ENCODE results near the gene KLHL1. TPM values are rescaled to one million over a fixed set of nuclear protein-coding genes. Genes with fewer than 3 reads are reported as not detected.

Gene KLHL1
- polyA plus RNA-seq, 1 experiment, result not detected

- H3K9me3 ChIP-seq (ENCODE audit: control insufficient read depth, insufficient read depth, low read length), result peaks cover 3% of the 10 kb centered on the region; the same call in 1 of the 2 replicates
- no peak overlapping the region for H3K27ac ChIP-seq (ENCODE audit: low read depth, low read length)
- no peaks in the 10 kb centered on the region for H3K27me3 ChIP-seq (ENCODE audit: control insufficient read depth, insufficient read depth, low read length)
- no peak for DNase-seq (ENCODE audit: low read depth, low spot score)
- H3K4me3 ChIP-seq (ENCODE audit: low read depth, low read length), result no peak overlapping the region
- CTCF ChIA-PET, result no interaction called here
- TF ChIP-seq CTCF (IDR thresholded peaks at IDR 0.05; ENCODE audit: low read depth, low read length), result no peak
- POLR2A ChIA-PET, result no interaction called here
Observed at GRCh38 chr13:69677343-69677742, 430.9 kb downstream of the KLHL1 start.

DNA sequence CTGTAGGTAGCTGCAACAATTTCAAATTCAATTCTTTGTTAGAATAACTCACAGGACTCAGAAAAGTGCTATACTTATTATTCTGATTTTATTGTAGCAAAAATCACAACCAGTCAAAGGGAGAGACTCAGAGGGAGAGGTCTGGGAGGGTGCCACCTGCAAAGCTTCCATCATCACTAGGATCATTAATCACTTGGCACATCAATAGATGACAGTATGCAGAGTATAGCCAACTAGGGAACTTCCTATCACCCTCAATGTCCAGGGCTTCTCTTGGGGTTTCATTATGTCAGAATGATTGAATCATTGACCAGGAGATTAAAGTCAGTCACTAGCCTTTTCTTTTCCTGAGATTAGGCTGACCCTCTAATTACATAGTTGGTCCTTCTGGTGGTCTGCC is 432.0 kb downstream of the KLHL1 start:
- CTCF ChIA-PET, result no interaction called here
- TF ChIP-seq CTCF (IDR thresholded peaks at IDR 0.05; ENCODE audit: low read depth, low read length), result no peak
- DNase-seq (ENCODE audit: low read depth, low spot score), result no peak
- peaks cover 3% of the 10 kb centered on the region; the same call in 1 of the 2 replicates for H3K9me3 ChIP-seq (ENCODE audit: control insufficient read depth, insufficient read depth, low read length)
- POLR2A ChIA-PET, result no interaction called here
- no peak overlapping the region for H3K27ac ChIP-seq (ENCODE audit: low read depth, low read length)
- H3K4me3 ChIP-seq (ENCODE audit: low read depth, low read length), result no peak overlapping the region
- no peaks in the 10 kb centered on the region for H3K27me3 ChIP-seq (ENCODE audit: control insufficient read depth, insufficient read depth, low read length)

GRCh38 chr13:69660155-69660554 is 448.1 kb downstream of the KLHL1 start:
- no peak overlapping the region for H3K27ac ChIP-seq (ENCODE audit: low read depth, low read length)
- TF ChIP-seq CTCF (IDR thresholded peaks at IDR 0.05; ENCODE audit: low read depth, low read length), result no peak
- H3K9me3 ChIP-seq (ENCODE audit: control insufficient read depth, insufficient read depth, low read length), result peaks cover 9% of the 10 kb centered on the region; the same call in 1 of the 2 replicates
- CTCF ChIA-PET, result no interaction called here
- no peaks in the 10 kb centered on the region for H3K27me3 ChIP-seq (ENCODE audit: control insufficient read depth, insufficient read depth, low read length)
- no peak for DNase-seq (ENCODE audit: low read depth, low spot score)
- no peak overlapping the region for H3K4me3 ChIP-seq (ENCODE audit: low read depth, low read length)
- POLR2A ChIA-PET, result no interaction called here

DNA sequence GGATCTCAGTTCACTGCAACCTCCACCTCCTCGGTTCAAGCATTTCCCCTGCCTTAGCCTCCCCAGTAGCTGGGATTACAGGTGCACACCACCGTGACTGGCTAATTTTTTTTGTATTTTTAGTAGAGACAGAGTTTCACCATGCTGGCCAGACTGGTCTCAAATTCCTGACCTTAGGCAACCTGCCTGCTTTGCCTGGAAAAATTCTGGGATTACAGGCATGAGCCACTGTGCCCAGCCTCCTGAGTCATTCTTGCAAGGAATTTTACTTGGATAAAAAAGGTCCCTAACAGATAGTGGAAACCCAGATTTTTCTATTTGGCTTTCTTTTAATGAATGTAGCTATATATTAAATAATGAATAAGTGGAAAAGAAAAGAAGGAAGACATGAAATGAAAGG is 450.6 kb downstream of the KLHL1 start:
- peaks cover 7% of the 10 kb centered on the region; the same call in 1 of the 2 replicates for H3K9me3 ChIP-seq (ENCODE audit: control insufficient read depth, insufficient read depth, low read length)
- POLR2A ChIA-PET, result no interaction called here
- TF ChIP-seq CTCF (IDR thresholded peaks at IDR 0.05; ENCODE audit: low read depth, low read length), result no peak
- no peak overlapping the region for H3K27ac ChIP-seq (ENCODE audit: low read depth, low read length)
- H3K27me3 ChIP-seq (ENCODE audit: control insufficient read depth, insufficient read depth, low read length), result no peaks in the 10 kb centered on the region
- no peak overlapping the region for H3K4me3 ChIP-seq (ENCODE audit: low read depth, low read length)
- CTCF ChIA-PET, result no interaction called here
- no peak for DNase-seq (ENCODE audit: low read depth, low spot score)

- DNase-seq (ENCODE audit: low read depth, low spot score), result no peak
- H3K27me3 ChIP-seq (ENCODE audit: control insufficient read depth, insufficient read depth, low read length), result no peaks in the 10 kb centered on the region
- CTCF ChIA-PET, result no interaction called here
- H3K27ac ChIP-seq (ENCODE audit: low read depth, low read length), result no peak overlapping the region
- TF ChIP-seq CTCF (IDR thresholded peaks at IDR 0.05; ENCODE audit: low read depth, low read length), result no peak
- no peak overlapping the region for H3K4me3 ChIP-seq (ENCODE audit: low read depth, low read length)
- peaks cover 5% of the 10 kb centered on the region; the same call in 1 of the 2 replicates for H3K9me3 ChIP-seq (ENCODE audit: control insufficient read depth, insufficient read depth, low read length)
- POLR2A ChIA-PET, result no interaction called here
Observed at GRCh38 chr13:69654392-69654791, 453.9 kb downstream of the KLHL1 start.

Small RNA genes lying within 50 kb of the gene (small RNA-seq; reads per million reads assigned to genes)
- not detected for gene RNY3P10 (ENCODE audit: insufficient read length, low read depth)

Other genes starting within 250 kb of the KLHL1 start
- not detected in 2 replicates for gene ATXN8OS, start 626 bp downstream of the KLHL1 start, polyA plus RNA-seq (2011; rRNA removed)